SK-N-SH treated with all-trans-retinoic acid at 6 μM for 48 hours (cell line): ENCODE data around the gene TRIM37.

Source experiments
- CSDC2 ChIP-seq: fragments of 250-450 bp; sonication (Bioruptor Pico); IDR thresholded peaks from 2 replicates; pipeline ENCODE4 v1.5.0; 2020; ENCODE audit warnings: mild to moderate bottlenecking, moderate library complexity
- ESRRG ChIP-seq: fragments of 250-450 bp; sonication (Bioruptor Pico); IDR thresholded peaks from 2 replicates; pipeline ENCODE4 v1.6.1; 2021; ENCODE audit warnings: mild to moderate bottlenecking
- GLIS3 ChIP-seq: fragments of 250-450 bp; sonication (Bioruptor Pico); IDR thresholded peaks from 2 replicates; pipeline ENCODE4 v1.5.0; 2020; ENCODE audit warnings: mild to moderate bottlenecking, moderate library complexity
- PATZ1 ChIP-seq: fragments of 250-450 bp; sonication (Bioruptor Pico); IDR thresholded peaks from 2 replicates; pipeline ENCODE4 v1.8.0; 2020; ENCODE audit warnings: mild to moderate bottlenecking, moderate library complexity, borderline replicate concordance
- PPARA ChIP-seq: fragments of 250-450 bp; sonication (Bioruptor Pico); IDR thresholded peaks from 2 replicates; pipeline ENCODE4 v1.5.0; 2020; ENCODE audit warnings: mild to moderate bottlenecking, borderline replicate concordance
- SNAI2 ChIP-seq: fragments of 250-450 bp; sonication (Bioruptor Pico); IDR thresholded peaks from 2 replicates; pipeline ENCODE4 v1.5.0; 2020; ENCODE audit warnings: mild to moderate bottlenecking, moderate library complexity
- ZFP30 ChIP-seq: fragments of 450-650 bp; formaldehyde crosslinking; IDR thresholded peaks from 2 replicates; pipeline ENCODE4 v1.5.0; 2022; ENCODE audit warnings: mild to moderate bottlenecking, moderate library complexity
- ZNF565 ChIP-seq: fragments of 450-650 bp; formaldehyde crosslinking; conservative IDR thresholded peaks from 2 replicates; pipeline ENCODE4 v1.5.0; 2020; ENCODE audit warnings: low read depth, mild to moderate bottlenecking, moderate library complexity
- ZNF70 ChIP-seq: fragments of 450-650 bp; formaldehyde crosslinking; IDR thresholded peaks from 2 replicates; pipeline ENCODE4 v1.5.0; 2020; ENCODE audit warnings: mild to moderate bottlenecking, moderate library complexity

- no peak for TF ChIP-seq ESRRG (CRISPR knock-in tag)
- no peak for TF ChIP-seq PPARA (CRISPR knock-in tag)
- TF ChIP-seq ZFP30 (CRISPR knock-in tag): no peak
- TF ChIP-seq ZNF70: no peak
- TF ChIP-seq ZNF565 (CRISPR knock-in tag): no peak
- TF ChIP-seq SNAI2 (CRISPR knock-in tag): no peak
- TF ChIP-seq PATZ1 (CRISPR knock-in tag): no peak
- TF ChIP-seq GLIS3 (CRISPR knock-in tag): no peak
- TF ChIP-seq CSDC2 (CRISPR knock-in tag): no peak
Measured at GRCh38 chr17:59111539-59111938, 4.9 kb upstream of the TRIM37 start.
